GM18517 (cell line): ENCODE measurements around the gene DISP2.

Experiments
- ATAC-seq: cut with Tn5 transposase; IDR thresholded peaks from one replicate; pipeline ENCODE4 v1.9.1; 2021; ENCODE audit warnings: mild to moderate bottlenecking, moderate library complexity; ENCODE audit not compliant: unreplicated experiment

Gene DISP2

DNA sequence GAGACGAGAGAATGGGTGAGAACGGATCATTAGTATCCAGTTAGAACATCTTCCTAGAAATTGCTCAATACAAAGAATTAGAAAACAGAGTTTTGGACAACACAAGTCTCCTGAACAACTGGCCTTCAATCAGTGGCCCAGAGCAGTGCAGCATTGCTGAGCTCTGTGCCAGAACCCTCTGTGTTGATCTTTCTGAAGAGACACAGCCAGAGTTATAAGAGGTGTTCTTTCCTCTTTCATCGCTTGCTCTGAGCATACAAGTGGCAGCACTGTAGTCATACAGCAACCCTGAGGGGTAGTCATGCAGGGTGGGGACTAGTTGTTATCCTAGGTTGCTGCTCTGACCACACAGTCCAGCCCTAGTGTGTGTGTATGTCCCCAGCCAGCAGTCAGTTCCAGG is 28.5 kb downstream of the DISP2 start:
- ATAC-seq = no peak

DNA sequence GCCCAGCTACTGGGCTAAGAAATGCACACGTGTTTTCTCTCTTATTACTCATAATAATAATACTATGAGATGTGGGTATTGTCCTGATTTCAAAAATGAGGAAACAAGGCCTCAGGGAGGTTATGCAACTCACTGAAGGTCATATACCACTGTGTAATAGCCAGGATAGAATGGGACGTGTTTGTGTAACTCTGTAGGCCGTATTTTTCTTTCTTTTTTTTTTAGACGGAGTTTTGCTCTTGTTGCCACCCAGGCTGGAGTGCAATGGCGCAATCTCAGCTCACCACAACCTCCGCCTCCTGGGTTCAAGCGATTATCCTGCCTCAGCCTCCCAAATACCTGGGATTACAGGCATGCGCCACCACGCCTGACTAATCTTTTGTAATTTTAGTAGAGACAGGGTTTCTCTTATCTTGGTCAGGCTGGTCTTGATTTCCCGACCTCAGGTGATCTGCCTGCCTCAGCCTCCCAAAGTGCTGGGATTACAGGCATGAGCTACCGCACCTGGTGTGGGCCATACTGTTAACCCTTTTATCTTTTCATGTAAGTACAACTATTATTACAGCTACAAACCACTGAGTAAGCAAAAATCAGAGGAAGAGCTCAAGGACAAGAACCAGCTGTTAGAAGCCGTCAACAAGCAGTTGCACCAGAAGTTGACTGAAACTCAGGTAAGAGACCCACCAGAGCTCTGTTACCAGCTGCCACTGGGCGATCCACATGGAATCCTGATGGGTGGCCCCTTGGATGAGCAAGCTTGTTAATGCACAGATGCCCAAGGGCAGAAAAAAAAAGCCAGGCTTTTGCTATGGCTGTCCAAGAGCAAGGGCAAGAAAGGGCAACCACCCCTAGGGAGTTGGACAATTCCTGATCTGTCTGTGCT is 31.2 kb downstream of the DISP2 start:
- no peak for ATAC-seq

DNA sequence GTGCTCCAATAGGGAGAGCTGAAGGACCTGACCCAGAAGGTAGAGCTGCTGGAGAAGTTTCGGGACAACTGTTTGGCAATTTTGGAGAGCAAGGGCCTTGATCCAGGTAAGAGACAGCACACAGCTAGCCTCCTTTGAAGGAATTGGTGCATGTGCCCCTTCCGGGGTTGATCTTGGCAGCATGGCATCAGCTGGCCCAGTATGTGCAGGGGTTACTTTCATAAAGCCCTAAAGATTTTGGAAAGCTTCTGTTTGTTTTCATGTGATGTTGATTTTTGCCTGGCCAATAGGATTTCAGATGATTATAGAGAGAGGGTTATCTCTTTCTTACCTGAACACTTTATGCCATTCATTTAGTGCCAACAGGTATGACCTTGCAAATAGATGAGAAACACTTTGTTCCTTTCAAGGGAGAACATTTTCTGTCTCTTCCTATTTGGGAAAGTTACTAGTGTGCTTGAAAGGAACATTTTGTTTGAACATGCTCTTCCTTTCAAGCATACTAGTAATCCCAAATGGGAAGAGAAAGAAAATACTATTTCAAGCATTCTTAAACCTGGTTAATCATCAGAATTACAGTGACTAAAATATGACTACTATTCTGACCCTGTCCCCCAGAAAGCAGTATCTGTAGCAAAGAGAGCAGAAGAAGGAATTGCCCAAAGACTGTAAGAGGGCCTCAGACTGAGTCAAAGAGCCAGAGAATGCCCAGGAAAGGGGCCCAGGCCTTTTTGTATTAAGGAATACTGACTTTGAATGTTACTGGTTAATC is 32.0 kb downstream of the DISP2 start:
- ATAC-seq = no peak

DNA sequence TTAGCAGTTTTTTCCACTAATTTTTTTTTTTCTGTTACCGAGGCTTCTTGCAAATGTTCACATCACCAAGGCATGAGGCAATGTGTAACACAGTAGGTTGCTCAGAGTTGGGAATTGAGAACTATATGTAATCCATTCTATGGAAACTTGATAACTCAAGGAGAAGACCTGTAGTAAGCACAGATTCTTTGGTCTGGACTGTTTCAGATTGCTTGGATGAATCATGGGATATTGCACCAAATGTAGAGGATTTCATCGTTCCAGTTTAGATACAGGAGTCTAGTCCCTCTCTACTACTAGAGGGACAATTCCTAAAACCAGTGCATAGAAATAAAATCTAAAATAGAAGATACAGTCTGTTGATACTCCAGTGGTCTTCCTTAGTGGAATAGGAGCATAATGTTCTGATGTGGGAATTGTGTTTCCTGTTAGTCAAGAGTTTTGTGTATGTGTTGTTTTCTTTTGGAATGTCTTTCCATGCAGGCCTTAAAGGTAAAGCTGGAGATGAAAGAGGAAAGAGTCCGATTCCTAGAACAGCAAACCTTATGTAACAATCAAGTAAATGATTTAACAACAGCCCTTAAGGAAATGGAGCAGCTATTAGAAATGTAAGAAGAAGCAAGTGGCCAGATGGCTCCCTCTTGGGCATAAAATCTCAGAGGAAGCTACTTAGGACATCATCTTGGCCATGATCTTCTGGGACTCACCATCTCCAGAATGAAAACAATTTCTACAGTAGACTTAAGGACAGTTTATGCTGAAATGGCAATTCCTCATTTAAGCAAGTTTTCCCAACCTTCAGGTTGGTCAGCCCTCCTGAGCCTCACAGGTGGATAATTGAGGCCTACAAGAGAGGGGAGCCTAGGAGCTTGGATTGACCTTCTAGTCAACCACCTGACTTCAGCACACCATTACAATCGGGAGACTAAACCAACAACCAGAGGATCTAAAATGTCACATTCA is 35.2 kb downstream of the DISP2 start:
- no peak for ATAC-seq

DNA sequence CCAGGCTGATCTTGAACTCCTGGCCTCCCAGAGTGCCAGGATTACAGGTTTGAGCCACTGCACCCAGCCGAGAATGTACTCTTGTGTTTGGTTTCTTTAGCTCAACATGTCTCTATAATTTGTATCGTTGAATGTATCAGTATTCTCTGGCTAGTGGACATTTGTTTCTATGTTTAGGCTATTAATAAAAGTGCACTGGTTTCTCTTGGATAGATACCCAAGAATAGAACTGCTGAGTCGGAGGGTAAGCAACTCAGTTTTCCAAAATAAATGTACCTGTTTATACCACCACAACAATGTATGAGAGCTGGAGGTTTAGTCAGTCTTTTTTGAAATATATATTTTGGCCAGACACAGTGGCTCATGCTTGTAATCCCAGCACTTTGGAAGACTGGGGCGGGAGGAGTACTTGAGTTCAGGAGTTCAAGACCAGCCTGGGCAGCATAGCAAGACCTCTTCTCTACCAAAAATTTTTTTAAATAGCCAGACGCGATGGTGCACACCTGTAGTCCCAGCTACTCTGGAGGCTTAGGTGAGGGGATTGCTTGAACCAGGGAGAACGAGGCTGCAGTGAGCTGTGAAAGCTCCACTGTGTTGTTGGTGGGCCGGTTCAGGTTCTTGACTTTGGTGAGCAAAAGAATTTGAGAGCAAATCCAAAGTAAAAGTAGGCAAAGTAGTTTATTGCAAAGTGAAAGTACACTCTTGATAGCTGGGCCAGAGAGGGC is 39.8 kb downstream of the DISP2 start:
- ATAC-seq = no peak

DNA sequence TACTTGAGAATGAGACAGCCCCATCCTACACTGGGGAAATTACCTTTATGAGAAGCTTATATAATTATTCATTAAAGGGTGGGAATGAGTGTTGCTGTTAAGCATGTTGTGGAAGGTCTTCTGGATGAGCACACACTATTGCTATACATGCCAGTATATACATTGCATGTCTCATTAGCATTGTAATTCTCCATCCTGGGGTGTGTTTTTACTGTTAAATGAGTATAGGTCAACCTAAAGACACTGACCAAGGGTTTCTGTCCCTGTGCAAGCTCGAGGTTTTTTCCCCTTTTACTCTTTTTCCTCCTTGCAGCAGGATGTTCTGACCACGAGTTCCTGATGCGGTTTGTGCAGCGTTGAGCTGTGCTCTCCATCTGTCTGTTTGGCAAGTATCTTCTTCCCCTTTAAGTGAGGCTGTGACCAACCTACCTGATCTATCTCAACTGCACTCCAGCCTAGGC is 40.4 kb downstream of the DISP2 start:
- ATAC-seq = peak; percentile 83

DNA sequence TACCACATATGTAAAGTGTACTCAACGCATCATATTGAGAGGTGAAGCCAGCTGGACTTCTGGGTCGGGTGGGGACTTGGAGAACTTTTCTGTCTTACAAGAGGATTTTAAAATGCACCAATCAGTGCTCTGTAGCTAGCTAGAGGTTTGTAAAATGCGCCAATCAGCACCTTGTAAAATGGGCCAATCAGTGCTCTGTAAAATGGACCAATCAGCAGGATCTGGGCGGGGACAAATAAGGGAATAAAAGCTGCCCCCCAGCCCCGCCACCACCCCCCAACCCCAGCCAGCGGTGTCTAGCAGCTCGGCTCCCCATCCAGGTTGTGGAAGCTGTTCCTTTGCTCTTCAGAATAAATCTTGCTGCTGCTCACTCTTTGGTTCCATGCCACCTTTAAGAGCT is 41.4 kb downstream of the DISP2 start:
- no peak for ATAC-seq

DNA sequence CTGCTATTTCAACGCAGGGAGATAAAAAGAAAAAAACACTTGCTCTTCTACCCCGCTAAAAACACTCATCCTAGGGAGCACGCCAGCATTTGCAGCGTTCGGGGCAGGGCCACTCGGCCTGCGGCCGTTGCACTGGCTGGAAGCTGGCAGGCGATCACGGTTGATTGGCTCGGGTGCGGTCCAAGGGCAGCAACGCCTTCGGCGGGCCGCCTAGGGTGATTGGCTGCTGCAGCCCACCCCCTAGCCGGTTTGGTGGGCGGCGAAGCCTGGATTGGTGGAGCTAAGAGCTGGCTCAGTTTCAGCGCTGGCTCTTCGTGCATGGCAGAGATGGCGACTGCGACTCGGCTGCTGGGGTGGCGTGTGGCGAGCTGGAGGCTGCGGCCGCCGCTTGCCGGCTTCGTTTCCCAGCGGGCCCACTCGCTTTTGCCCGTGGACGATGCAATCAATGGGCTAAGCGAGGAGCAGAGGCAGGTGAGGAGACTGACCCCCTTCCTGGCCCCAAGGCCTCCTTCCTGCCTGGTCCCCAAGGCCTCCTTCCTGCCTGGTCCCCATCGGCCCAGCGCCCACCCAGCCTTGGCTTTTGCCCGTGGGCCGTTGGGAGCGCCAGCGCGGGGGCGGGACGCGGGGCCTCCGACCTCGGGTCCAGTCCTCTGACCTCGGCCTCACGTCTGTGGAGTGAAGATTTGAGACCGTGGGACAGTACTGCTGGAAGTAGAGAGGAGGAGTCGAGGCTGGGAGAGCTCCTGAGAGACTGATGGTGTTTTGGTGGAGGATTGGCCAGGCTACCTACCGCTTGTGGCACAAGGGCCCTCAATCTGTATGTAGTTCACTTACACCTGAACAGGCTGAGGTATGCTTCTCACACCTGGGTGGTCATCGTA is 47.7 kb downstream of the DISP2 start, which contains the start of gene IVD:
TSS of gene IVD (plus strand) at position 295 of the 881 bp plus-strand sequence. CDS start at position 328, 33 bp downstream.
- peak; percentile 75 for ATAC-seq

DNA sequence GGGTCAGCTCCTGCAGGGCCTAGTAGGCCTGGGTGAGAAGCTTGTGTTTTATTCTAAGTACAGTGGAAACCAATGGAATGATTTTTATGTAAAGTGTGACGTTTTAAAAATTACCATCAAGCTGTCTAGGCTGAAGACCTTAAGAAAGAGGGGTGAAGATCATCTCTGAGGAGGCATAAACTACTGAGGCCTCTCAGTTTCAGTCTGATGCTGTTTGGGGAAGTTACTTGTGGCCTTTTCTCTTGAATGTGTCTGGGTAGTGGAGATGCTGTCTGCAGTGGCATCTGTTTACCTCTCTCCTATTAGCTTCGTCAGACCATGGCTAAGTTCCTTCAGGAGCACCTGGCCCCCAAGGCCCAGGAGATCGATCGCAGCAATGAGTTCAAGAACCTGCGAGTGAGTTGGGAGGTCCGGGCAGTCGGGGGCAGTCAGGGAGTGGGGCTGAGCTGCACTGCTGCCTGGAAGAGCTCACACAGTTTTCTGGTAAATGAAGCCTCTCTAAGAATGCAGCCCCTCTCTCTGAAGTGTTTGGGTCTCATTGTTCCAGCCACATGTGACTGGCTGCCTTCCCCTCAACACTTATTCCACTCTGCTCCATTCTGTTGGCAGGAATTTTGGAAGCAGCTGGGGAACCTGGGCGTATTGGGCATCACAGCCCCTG is 49.4 kb downstream of the DISP2 start:
- peak; percentile 62 for ATAC-seq

DNA sequence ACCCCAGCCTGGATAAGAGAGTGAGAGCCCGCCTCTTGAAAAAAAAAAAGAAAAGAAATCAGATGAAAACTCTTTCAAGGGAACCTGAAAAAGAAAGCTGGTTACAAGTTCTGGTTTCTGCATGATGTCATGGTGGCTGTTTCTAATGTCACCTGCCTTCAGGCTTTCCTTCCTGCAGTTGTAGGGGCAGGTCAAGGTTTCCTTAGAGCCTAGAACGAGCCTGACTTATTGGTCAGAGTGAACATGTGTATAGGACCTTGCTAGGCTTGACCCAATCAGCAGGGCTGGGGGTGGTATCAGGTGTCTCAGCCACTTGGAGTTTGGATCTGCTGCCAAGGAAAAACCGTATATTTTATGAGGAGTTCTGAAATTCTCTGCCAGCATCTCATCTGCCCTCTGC is 51.3 kb downstream of the DISP2 start:
- no peak for ATAC-seq

DNA sequence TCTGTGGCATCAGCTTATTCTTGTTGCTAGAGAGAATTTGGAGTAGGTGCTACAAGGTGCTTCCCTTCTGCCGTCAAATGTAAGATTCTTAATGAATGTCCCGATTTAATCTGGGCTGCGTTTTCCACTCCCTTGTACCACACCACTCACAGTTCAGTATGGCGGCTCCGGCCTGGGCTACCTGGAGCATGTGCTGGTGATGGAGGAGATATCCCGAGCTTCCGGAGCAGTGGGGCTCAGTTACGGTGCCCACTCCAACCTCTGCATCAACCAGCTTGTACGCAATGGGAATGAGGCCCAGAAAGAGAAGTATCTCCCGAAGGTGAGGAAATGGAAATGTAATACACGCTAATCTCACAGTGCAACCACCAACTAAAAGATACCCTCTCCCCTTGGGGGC is 52.5 kb downstream of the DISP2 start:
- no peak for ATAC-seq

DNA sequence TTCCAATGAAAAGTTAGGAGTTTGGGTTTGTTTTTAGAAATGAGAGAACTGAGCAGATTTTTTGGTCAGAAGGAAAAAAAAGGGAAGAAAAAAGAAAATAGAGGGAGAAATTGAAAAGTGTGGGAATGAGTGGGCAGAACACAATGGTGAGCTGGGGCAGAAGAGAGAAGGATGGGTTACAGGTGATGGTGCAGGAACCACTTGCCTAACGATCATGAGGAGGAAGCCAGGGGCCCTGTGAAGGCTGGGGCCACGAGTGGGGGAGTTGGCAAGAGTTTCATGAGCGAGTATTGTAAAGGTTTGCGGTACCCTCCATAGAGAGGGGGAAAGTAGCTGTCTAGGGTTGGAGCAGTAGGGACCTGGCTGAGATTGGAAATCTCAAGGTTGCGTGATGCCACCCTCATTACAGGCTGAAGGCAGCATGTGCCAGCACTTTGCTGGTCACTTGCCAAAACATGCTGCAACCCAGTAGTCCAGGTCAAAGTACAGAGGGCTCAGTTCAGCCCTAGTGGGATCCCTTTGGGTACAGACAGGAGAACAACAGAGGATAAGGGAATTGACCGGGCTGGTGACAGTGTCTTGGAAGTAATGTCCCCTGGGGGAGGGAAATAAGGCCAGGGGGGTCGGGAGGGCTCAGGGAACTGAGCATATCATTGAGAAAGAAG is 54.2 kb downstream of the DISP2 start:
- no peak for ATAC-seq

DNA sequence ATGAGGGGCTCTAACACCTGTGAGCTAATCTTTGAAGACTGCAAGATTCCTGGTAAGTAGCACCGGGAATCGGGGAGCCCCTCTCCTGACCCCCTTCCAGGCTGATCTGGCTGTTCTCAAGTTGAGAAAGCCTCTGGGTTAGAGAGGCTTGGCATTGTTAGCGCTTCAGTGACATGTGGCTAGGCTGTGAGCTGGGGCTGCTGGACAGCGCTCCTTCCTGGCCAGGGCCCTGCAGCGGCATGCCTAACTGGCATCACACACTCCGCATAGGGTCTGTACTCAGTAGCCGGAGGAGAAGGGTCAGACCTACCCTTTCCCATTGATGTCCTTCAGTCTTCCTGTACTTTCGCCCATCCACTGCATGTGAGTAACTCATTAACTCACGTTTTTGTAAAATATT is 55.0 kb downstream of the DISP2 start:
- ATAC-seq = no peak

DNA sequence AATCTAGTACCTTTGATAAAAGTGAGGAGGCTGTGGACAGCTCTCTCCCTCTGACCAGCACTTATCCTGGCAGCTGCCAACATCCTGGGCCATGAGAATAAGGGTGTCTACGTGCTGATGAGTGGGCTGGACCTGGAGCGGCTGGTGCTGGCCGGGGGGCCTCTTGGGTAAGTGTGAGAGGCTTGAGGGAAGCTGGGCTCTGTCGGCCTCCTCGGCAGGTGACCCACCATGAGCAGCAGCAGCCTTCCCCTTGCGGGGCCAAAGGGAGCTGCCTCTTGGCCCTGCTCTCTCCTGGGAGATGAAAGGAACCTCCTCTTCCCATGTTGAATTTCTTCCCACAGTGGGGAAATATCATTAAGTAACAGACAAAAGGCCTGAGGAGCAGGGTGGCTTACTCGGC is 56.8 kb downstream of the DISP2 start:
- ATAC-seq = no peak

DNA sequence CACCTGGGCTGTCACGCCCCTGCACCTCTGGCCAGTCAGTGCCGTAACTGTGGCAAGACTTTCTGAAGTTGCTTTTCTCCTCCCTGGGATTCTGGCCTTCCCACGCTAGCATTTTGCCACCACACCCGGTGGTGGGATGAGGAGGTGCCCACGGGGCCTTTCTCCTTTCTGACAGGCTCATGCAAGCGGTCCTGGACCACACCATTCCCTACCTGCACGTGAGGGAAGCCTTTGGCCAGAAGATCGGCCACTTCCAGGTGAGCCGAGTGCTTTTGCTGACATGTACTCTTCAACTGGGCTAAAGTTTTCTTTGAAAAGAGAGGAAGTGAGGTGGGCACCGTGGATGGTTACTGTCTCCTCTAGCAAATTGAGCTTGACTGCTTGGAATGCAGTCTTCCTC is 57.2 kb downstream of the DISP2 start:
- no peak for ATAC-seq

DNA sequence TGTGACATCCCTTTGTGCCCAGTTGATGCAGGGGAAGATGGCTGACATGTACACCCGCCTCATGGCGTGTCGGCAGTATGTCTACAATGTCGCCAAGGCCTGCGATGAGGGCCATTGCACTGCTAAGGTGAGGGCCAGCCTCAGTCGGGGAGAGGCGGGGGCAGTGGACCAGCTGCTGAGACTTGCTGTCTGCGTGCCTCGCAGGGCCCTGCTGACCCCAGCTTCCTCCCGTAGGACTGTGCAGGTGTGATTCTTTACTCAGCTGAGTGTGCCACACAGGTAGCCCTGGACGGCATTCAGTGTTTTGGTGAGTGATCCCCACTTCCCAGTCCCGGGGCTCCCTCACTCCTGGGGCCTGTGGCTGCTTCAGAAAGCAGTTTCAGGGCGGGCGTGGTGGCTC is 58.0 kb downstream of the DISP2 start:
- ATAC-seq = no peak

DNA sequence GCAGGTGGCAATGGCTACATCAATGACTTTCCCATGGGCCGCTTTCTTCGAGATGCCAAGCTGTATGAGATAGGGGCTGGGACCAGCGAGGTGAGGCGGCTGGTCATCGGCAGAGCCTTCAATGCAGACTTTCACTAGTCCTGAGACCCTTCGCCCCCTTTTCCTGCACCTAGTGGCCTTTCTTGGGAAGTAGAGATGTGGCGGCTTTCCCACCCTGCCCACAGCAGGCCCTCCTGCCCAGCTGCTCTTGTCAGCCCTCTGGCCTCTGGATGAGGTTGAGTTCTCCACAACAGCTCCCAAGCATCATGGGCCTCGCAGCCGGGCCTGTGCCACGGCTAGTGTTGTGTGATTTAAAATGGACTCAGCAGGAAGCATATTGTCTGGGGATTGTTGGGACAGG is 60.1 kb downstream of the DISP2 start:
- no peak for ATAC-seq

DNA sequence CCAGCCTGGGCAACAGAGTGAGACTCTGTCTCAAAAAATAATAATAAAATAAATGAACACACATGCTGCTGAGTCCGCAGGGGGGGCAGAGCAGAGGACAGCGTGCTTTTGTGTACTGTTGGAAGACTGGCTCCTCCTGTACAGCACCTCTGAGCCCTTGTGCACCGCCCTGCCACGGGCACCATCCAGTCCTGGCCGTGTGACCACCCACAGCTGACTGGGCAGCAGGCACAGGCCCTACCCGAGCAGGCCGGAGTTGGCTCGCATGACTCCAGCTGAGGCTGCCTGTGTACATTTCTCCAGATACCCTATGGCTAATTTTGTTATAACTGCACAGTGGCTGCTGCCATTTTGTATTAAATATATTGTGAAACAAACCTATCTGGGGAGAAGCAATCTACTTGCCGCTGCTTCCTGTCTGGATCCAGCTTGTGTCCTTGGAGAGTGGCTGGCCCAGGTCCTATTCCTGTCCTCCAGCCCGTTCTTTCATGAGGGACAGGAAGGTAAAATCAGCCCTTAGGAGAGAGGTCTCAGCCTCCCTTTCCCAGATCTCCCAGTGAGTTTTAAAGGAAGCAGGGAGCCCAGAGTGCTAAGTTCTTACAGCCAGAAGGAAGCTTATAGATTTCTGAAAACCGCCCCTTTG is 62.2 kb downstream of the DISP2 start:
- ATAC-seq = no peak
